ENCODE data around the gene PCDHGA1. TPM values are rescaled to one million over a fixed set of nuclear protein-coding genes. Genes with fewer than 3 reads are reported as not detected.
"Not testable (repeated sequence)": the region's sequence is repeated elsewhere in the genome, so short reads cannot be mapped to it uniquely, and the experiment has no call there.

Gene PCDHGA1
- polyA plus RNA-seq, 4 donors: 0.47 to 1.1 (median 0.84) TPM

- DNase-seq (ENCODE audit: low read depth in 4 of 4, low spot score in 3 of 4): not testable (repeated sequence)
These were observed 77.6 kb downstream of the PCDHGA1 start, which contains the start of gene PCDHGB6 for GRCh38 chr5:141407790-141408505. Gene PCDHGB6, plus strand, starts transcription at chr5:141408021. Its CDS starts 182 bp downstream, at chr5:141408203.

DNA sequence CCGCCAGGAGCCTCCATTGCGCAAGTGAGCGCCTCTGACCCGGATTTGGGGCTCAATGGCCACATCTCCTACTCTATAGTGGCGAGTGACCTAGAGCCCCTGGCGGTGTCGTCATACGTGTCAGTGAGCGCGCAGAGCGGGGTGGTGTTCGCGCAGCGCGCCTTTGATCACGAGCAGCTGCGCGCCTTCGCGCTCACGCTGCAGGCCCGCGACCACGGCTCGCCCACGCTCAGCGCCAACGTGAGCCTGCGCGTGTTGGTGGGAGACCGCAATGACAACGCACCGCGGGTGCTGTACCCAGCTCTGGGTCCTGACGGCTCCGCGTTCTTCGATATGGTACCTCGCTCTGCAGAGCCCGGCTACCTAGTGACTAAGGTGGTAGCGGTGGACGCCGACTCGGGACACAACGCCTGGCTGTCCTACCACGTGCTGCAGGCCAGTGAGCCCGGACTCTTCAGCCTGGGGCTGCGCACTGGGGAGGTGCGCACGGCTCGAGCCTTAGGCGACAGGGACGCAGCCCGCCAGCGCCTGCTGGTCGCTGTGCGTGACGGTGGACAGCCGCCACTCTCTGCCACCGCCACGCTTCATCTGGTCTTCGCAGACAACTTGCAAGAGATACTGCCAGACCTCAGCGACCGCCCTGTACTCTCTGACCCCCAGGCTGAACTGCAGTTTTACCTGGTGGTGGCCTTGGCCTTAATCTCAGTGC is 79.4 kb downstream of the PCDHGA1 start:
- no peak for DNase-seq (ENCODE audit: low read depth in 4 of 4, low spot score in 3 of 4)

DNA sequence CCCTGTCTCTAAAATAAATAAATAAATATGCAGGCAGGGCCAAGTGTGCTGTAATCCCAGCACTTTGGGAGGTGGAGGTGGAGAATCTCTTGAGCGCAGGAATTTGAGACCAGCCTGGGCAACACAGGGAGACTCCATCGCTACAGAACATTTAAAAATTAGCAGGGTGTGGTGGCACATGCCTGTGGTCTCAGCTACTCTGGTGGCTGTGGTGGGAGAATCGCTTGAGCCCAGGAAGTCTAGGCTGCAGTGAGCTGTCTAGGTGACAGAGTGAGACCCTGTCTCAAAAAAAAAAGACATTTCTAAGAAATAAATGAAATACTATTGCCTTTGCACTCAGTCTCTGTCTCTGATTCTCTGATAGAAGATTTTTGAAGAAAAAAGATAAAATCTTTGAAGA is 81.3 kb downstream of the PCDHGA1 start:
- no peak for DNase-seq (ENCODE audit: low read depth in 4 of 4, low spot score in 3 of 4)

GRCh38 chr5:141412854-141413539 is 82.7 kb downstream of the PCDHGA1 start, which contains the start of gene PCDHGA10:
Gene PCDHGA10, plus strand, starts transcription at chr5:141412987. Its CDS starts 189 bp downstream, at chr5:141413176.
- no peak for DNase-seq (ENCODE audit: low read depth in 4 of 4, low spot score in 3 of 4)

DNA sequence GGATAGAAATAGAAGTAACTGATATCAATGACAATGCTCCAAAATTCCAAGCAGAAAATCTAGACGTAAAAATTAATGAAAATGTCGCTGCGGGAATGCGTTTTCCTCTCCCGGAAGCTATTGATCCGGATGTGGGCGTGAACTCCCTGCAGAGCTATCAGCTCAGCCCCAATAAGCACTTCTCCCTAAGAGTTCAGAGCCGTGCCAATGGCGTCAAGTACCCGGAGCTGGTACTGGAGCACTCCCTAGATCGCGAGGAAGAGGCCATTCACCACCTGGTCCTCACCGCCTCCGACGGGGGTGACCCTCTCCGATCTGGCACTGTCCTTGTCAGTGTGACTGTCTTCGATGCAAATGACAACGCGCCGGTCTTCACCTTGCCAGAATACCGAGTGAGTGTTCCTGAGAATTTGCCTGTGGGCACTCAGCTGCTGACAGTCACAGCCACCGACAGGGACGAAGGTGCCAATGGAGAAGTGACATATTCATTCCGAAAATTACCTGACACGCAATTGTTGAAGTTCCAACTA is 83.3 kb downstream of the PCDHGA1 start:
- DNase-seq (ENCODE audit: low read depth in 4 of 4, low spot score in 3 of 4): no peak

DNA sequence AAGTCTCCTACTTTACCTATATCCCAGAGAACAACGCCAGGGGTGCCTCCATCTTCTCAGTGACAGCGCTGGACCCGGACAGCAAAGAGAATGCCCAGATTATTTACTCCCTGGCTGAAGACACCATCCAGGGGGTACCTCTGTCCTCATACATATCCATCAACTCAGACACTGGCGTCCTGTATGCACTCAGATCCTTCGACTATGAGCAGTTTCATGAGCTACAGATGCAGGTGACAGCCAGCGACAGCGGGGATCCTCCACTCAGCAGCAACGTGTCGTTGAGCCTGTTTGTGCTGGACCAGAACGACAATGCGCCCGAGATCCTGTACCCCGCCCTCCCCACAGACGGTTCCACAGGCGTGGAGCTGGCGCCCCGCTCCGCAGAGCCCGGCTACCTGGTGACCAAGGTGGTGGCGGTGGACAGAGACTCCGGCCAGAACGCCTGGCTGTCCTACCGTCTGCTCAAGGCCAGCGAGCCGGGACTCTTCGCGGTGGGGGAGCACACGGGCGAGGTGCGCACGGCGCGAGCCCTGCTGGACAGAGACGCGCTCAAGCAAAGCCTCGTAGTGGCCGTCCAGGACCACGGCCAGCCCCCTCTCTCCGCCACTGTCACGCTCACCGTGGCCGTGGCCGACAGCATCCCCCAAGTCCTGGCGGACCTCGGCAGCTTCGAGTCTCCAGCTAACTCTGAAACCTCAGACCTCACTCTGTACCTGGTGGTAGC is 84.4 kb downstream of the PCDHGA1 start:
- DNase-seq (ENCODE audit: low read depth in 4 of 4, low spot score in 3 of 4): not testable (repeated sequence)

GRCh38 chr5:141415275-141415618 is 84.9 kb downstream of the PCDHGA1 start:
- DNase-seq (ENCODE audit: low read depth in 4 of 4, low spot score in 3 of 4): not testable (repeated sequence)

DNA sequence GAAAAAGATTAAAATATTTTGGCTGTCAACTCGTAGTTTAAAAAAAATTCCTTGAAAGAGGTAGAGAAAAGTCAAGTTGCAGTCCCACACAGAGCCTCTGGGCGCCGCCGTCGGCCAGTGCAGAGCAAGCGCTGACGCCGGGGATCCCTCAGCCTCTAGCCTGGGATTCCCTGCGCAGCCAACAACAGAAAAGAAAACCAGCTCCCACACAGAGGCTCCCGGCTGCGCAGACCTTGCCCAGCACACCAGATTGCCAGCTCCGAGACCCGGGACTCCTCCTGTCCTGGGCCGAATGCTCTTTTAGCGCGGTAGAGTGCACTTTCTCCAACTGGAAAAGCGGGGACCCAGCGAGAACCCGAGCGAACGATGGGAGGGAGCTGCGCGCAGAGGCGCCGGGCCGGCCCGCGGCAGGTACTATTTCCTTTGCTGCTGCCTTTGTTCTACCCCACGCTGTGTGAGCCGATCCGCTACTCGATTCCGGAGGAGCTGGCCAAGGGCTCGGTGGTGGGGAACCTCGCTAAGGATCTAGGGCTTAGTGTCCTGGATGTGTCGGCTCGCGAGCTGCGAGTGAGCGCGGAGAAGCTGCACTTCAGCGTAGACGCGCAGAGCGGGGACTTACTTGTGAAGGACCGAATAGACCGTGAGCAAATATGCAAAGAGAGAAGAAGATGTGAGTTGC is 87.3 kb downstream of the PCDHGA1 start, which contains the start of gene PCDHGB7:
Gene PCDHGB7 (plus strand): TSS at position 184 of the 679 bp plus-strand sequence. CDS start 183 bp downstream, at position 367.
- not testable (repeated sequence) for DNase-seq (ENCODE audit: low read depth in 4 of 4, low spot score in 3 of 4)

DNA sequence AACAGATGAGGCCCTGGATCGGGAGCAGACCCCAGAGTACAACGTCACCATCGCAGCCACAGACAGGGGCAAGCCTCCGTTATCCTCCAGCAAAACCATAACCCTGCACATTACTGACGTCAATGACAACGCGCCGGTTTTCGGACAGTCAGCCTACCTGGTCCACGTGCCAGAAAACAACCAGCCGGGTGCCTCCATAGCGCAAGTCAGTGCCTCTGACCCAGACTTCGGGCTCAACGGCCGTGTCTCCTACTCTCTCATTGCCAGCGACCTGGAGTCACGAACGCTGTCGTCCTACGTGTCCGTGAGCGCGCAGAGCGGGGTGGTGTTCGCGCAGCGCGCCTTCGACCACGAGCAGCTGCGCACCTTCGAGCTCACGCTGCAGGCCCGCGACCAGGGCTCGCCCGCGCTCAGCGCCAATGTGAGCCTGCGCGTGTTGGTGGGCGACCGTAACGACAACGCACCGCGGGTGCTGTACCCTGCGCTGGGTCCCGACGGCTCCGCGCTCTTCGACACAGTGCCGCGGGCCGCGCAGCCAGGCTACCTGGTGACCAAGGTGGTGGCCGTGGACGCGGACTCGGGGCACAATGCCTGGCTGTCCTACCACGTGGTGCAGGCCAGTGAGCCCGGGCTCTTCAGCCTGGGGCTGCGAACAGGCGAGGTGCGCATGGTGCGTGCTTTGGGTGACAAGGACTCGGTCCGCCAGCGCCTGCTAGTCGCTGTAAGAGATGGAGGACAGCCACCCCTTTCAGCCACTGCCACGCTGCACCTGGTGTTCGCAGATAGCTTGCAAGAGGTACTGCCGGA is 89.0 kb downstream of the PCDHGA1 start:
- DNase-seq (ENCODE audit: low read depth in 4 of 4, low spot score in 3 of 4): no peak

- no peak for DNase-seq (ENCODE audit: low read depth in 4 of 4, low spot score in 3 of 4)
These were observed 90.7 kb downstream of the PCDHGA1 start, which contains the start of gene PCDHGA11 for GRCh38 chr5:141420855-141421488. Gene PCDHGA11, plus strand, starts transcription at chr5:141421051. Its CDS starts 177 bp downstream, at chr5:141421228.

GRCh38 chr5:141421489-141421855 is 91.2 kb downstream of the PCDHGA1 start:
- no peak for DNase-seq (ENCODE audit: low read depth in 4 of 4, low spot score in 3 of 4)

GRCh38 chr5:141422742-141423291 is 92.5 kb downstream of the PCDHGA1 start:
- no peak for DNase-seq (ENCODE audit: low read depth in 4 of 4, low spot score in 3 of 4)

GRCh38 chr5:141427783-141428426 is 97.6 kb downstream of the PCDHGA1 start:
- DNase-seq (ENCODE audit: low read depth in 4 of 4, low spot score in 3 of 4): no peak

- no peak for DNase-seq (ENCODE audit: low read depth in 4 of 4, low spot score in 3 of 4)
These were observed 100.2 kb downstream of the PCDHGA1 start, which contains the start of gene PCDHGA12 for GRCh38 chr5:141430332-141431113. Gene PCDHGA12, plus strand, starts transcription at chr5:141430507. Its CDS starts 253 bp downstream, at chr5:141430760.

DNA sequence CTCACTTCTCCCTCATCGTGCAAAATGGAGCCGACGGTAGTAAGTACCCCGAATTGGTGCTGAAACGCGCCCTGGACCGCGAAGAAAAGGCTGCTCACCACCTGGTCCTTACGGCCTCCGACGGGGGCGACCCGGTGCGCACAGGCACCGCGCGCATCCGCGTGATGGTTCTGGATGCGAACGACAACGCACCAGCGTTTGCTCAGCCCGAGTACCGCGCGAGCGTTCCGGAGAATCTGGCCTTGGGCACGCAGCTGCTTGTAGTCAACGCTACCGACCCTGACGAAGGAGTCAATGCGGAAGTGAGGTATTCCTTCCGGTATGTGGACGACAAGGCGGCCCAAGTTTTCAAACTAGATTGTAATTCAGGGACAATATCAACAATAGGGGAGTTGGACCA is 101.0 kb downstream of the PCDHGA1 start:
- no peak for DNase-seq (ENCODE audit: low read depth in 4 of 4, low spot score in 3 of 4)

- DNase-seq (ENCODE audit: low read depth in 4 of 4, low spot score in 3 of 4): not testable (repeated sequence)
These were observed 102.0 kb downstream of the PCDHGA1 start for GRCh38 chr5:141432308-141432707.

GRCh38 chr5:141432726-141433125 is 102.4 kb downstream of the PCDHGA1 start:
- not testable (repeated sequence) for DNase-seq (ENCODE audit: low read depth in 4 of 4, low spot score in 3 of 4)
